ENCODE results near the gene ABI3BP. TPM values are rescaled to one million over a fixed set of nuclear protein-coding genes. Genes with fewer than 3 reads are reported as not detected.

Gene ABI3BP
- total RNA-seq, 1 experiment from 2014 or later, result 0.28 TPM

- no peak for DNase-seq
- Histone ChIP-seq H3K18ac (ENCODE audit: insufficient read length, low read depth, low read length) (no peak overlapping the region), H4K5ac (ENCODE audit: insufficient read length, low read depth, low read length) (no peak overlapping the region), H2AK5ac (ENCODE audit: insufficient read length, low read length) (no peak overlapping the region), H3K9me3 (ENCODE audit: control insufficient read depth, low read depth, low read length) (no peaks in the 10 kb centered on the region), H3K23ac (ENCODE audit: insufficient read length, low read depth, low read length) (no peak overlapping the region), H3K23me2 (ENCODE audit: insufficient read length, low read depth, low read length, poor library complexity, severe bottlenecking) (no peaks in the 10 kb centered on the region), H2BK12ac (ENCODE audit: insufficient read length, low read depth, low read length) (no peak overlapping the region), H4K20me1 (ENCODE audit: control insufficient read depth, insufficient read depth, insufficient read length) (no peaks in the 10 kb centered on the region), H2BK5ac (ENCODE audit: insufficient read length, low read length) (no peak overlapping the region), H3K56ac (ENCODE audit: insufficient read length, low read depth, low read length) (no peak overlapping the region), H3K4ac (ENCODE audit: low read depth, low read length) (no peak overlapping the region), H3K79me1 (ENCODE audit: insufficient read depth, low read depth, low read length, poor library complexity, severe bottlenecking) (no peaks in the 10 kb centered on the region), H3K79me2 (ENCODE audit: insufficient read depth, low read length) (no peaks in the 10 kb centered on the region), H3K27ac (ENCODE audit: insufficient read length, low read depth, low read length) (no peak overlapping the region), H4K91ac (ENCODE audit: insufficient read length, low read depth, low read length) (no peak overlapping the region), H2BK15ac (ENCODE audit: low read depth, low read length) (no peak overlapping the region), H2BK20ac (ENCODE audit: low read depth, low read length, poor library complexity, severe bottlenecking) (no peak overlapping the region), H3K14ac (ENCODE audit: insufficient read depth, low read length) (no peak overlapping the region), H3K9ac (ENCODE audit: extremely low read depth, insufficient read length, low read length) (no peak overlapping the region), H3T11ph (ENCODE audit: low read length) (no peak overlapping the region), H3K4me1 (ENCODE audit: insufficient read depth, low read length) (no peaks in the 10 kb centered on the region; the same call in 1 of the 2 replicates), H2BK120ac (ENCODE audit: low read depth, low read length, poor library complexity, severe bottlenecking) (no peak overlapping the region), H4K8ac (replicated peaks; ENCODE audit: insufficient read length, low read depth, low read length) (no peak overlapping the region), H2AFZ (ENCODE audit: low read length) (no peak overlapping the region), H3K4me2 (ENCODE audit: insufficient read depth, insufficient read length, low read length) (no peak overlapping the region), H3K27me3 (ENCODE audit: insufficient read depth, low read length) (no peaks in the 10 kb centered on the region)
- Mint-ChIP-seq H3K9me3 (no peaks in the 10 kb centered on the region), H3K36me3 (ENCODE audit: insufficient read depth in 1 of 3, low read depth in 3 of 3) (no peaks in the 10 kb centered on the region), H3K4me3 (no peak overlapping the region), H3K27me3 (ENCODE audit: low read depth) (no peaks in the 10 kb centered on the region), H3K4me1 (peaks cover 6 to 7% of the 10 kb centered on the region in 2 experiments; a peak in 3 of 4 replicates), H3K27ac (no peak overlapping the region)
- TF ChIP-seq CTCF (conservative IDR thresholded peaks at IDR 0.05), result no peak
- no CpG with 5 or more reads among the region's 2 CpGs for WGBS (ENCODE audit: extremely low coverage, insufficient read length, low lambda C conversion rate)
These were observed 155.1 kb downstream of the ABI3BP start for GRCh38 chr3:100838157-100838556.

Measured in H9 (cell line).